GM20431 (cell line): Measurements from ENCODE around the gene TMC4.
"Not testable (repeated sequence)": the region's sequence is repeated elsewhere in the genome, so short reads cannot be mapped to it uniquely, and the experiment has no call there.

Source experiments
- in situ Hi-C: fragments of 300-500 bp; cut with MseI, MboI; formaldehyde crosslinking; loops from one replicate; pipeline ENCODE4 v1.15.0; 2020; ENCODE audit warnings: low sequenced_read_pairs; ENCODE audit not compliant: unreplicated experiment

TMC4 gene

GRCh38 chr19:54180691-54181091 lies 7.7 kb upstream of the TMC4 start:
- in situ Hi-C loops: no loop called here

- in situ Hi-C loops: loop anchor here (5.0 kb wide), 1 partner anchor 47 kb away; no protein-coding TSS in a partner anchor
Measured at GRCh38 chr19:54179921-54180461, 7.0 kb upstream of the TMC4 start.

GRCh38 chr19:54179262-54179852 lies 6.4 kb upstream of the TMC4 start:
- in situ Hi-C loops: loop anchor here (5.0 kb wide), 1 partner anchor 48 kb away; no protein-coding TSS in a partner anchor

GRCh38 chr19:54178581-54179261 lies 5.8 kb upstream of the TMC4 start:
- in situ Hi-C loops: loop anchor here (5.0 kb wide), 1 partner anchor 49 kb away; no protein-coding TSS in a partner anchor

GRCh38 chr19:54173951-54174834 lies 1.2 kb upstream of the TMC4 start:
- in situ Hi-C loops: no loop called here

GRCh38 chr19:54173359-54173699 lies 369 bp upstream of the TMC4 start:
- in situ Hi-C loops: no loop called here

GRCh38 chr19:54171736-54172431 lies 1.1 kb downstream of the TMC4 start:
- in situ Hi-C loops: not testable (repeated sequence)

GRCh38 chr19:54169149-54169740 lies 3.7 kb downstream of the TMC4 start:
- in situ Hi-C loops: no loop called here

GRCh38 chr19:54168174-54168917 lies 4.6 kb downstream of the TMC4 start:
- in situ Hi-C loops: no loop called here

- in situ Hi-C loops: no loop called here
Measured at GRCh38 chr19:54165222-54165621, 7.7 kb downstream of the TMC4 start.

- in situ Hi-C loops: no loop called here
Measured at GRCh38 chr19:54164369-54165068, 8.4 kb downstream of the TMC4 start.

- in situ Hi-C loops: no loop called here
Measured at GRCh38 chr19:54162884-54163283, 10.1 kb downstream of the TMC4 start.

- in situ Hi-C loops: no loop called here
Measured at GRCh38 chr19:54162241-54162805, 10.6 kb downstream of the TMC4 start.

GRCh38 chr19:54160854-54161253 lies 12.1 kb downstream of the TMC4 start:
- in situ Hi-C loops: no loop called here

GRCh38 chr19:54160182-54160811 lies 12.7 kb downstream of the TMC4 start:
- in situ Hi-C loops: no loop called here

- in situ Hi-C loops: no loop called here
Measured at GRCh38 chr19:54159352-54160181, 13.4 kb downstream of the TMC4 start, which contains the start of gene LENG1. Gene LENG1 (minus strand): TSS chr19:54159721. CDS start chr19:54159695, 26 bp downstream.
